SJSA1 (cell line): ENCODE results near the gene RBM15B. TPM values are rescaled to one million over a fixed set of nuclear protein-coding genes. Genes with fewer than 3 reads are reported as not detected.

Source experiments
- DNase-seq, 2 experiments: peaks; one replicate each; pipeline ENCODE4 v3.0.0-alpha.2; 2015 to 2020; ENCODE audit warnings: low spot score in 2 of 2, low read depth in 1 of 2
- H3K27ac ChIP-seq: fragments of 250-450 bp; sonication (Bioruptor Pico); 2 replicates; pipeline ENCODE4 v1.5.1; 2020; ENCODE audit warnings: mild to moderate bottlenecking, moderate library complexity
- H3K27me3 ChIP-seq: fragments of 250-450 bp; sonication (Bioruptor Pico); replicated peaks from 2 replicates; pipeline ENCODE4 v1.5.1; 2020; ENCODE audit warnings: mild to moderate bottlenecking, moderate library complexity
- H3K36me3 ChIP-seq: fragments of 250-450 bp; sonication (Bioruptor Pico); 2 replicates; pipeline ENCODE4 v1.5.1; 2020; ENCODE audit warnings: mild to moderate bottlenecking
- H3K4me1 ChIP-seq: fragments of 250-450 bp; sonication (Bioruptor Pico); replicated peaks from 2 replicates; pipeline ENCODE4 v1.6.1; 2021; ENCODE audit warnings: mild to moderate bottlenecking
- H3K4me3 ChIP-seq: fragments of 250-450 bp; sonication (Bioruptor Pico); 2 replicates; pipeline ENCODE4 v1.5.1; 2020; ENCODE audit warnings: mild to moderate bottlenecking
- H3K9me3 ChIP-seq: fragments of 250-450 bp; sonication (Bioruptor Pico); replicated peaks from 2 replicates; pipeline ENCODE4 v1.5.1; 2020; ENCODE audit warnings: mild to moderate bottlenecking
- total RNA-seq: library from RNA; depleted of rRNA; stranded (reverse); fragments of >200 nt; shearing (Covaris generic); gene quantifications from 2 replicates; pipeline ENCODE4 v1.2.3, GENCODE V29; 2014

Gene RBM15B
- total RNA-seq, 1 experiment from 2014 or later: 16.9 TPM

DNA sequence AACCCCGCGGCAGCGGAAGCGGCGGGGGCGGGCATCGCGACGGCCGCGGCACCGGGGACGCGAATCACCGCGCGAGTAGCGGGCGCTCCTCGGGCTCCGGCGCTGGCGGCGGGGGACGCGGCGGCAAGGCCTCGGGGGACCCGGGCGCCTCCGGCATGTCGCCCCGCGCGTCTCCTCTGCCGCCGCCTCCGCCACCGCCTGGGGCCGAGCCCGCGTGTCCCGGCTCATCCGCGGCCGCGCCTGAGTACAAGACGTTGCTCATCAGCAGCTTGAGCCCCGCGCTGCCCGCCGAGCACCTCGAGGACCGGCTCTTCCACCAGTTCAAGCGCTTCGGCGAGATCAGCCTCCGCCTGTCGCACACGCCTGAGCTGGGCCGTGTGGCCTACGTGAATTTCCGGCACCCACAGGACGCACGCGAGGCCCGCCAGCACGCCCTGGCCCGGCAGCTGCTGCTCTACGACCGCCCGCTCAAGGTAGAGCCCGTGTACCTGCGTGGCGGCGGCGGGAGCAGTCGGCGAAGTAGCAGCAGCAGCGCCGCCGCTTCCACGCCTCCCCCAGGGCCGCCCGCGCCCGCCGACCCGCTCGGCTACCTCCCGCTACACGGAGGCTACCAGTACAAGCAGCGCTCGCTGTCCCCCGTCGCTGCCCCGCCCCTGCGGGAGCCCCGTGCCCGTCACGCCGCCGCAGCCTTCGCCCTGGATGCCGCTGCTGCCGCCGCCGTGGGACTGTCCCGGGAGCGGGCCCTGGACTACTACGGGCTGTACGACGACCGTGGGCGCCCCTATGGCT is 675 bp downstream of the RBM15B start:
- peak overlapping the region; percentile 93 for H3K27ac ChIP-seq
- H3K36me3 ChIP-seq: peaks cover 96% of the 10 kb centered on the region
- peaks cover 23% of the 10 kb centered on the region for H3K4me1 ChIP-seq

DNA sequence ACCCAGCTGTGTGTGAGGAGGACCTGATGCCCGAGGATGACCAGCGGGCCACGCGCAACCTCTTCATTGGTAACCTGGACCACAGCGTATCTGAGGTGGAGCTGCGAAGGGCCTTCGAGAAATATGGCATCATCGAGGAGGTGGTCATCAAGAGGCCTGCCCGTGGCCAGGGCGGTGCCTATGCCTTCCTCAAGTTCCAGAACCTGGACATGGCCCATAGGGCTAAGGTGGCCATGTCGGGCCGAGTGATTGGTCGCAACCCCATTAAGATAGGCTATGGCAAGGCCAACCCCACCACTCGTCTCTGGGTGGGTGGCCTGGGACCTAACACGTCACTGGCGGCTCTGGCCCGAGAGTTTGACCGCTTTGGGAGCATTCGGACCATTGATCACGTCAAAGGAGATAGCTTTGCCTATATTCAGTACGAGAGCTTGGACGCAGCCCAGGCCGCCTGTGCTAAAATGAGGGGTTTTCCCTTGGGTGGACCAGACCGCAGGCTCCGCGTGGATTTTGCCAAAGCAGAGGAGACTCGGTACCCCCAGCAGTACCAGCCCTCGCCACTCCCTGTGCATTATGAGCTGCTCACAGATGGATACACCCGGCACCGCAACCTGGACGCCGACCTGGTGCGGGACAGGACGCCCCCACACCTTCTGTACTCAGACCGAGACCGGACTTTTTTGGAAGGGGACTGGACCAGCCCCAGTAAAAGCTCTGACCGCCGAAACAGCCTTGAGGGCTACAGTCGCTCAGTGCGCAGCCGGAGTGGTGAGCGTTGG is 1.5 kb downstream of the RBM15B start:
- H3K9me3 ChIP-seq: peaks cover 12% of the 10 kb centered on the region
- no peaks in the 10 kb centered on the region for H3K27me3 ChIP-seq
- peaks cover 23% of the 10 kb centered on the region for H3K4me1 ChIP-seq
- DNase-seq: peak in 1 of 2 experiments; percentile 38
- peaks cover 96% of the 10 kb centered on the region for H3K36me3 ChIP-seq
- peak overlapping the region; percentile 98 for H3K4me3 ChIP-seq
- H3K27ac ChIP-seq: no peak overlapping the region

More for the DNA sequence above, 675 bp downstream of the RBM15B start:
- H3K27me3 ChIP-seq: no peaks in the 10 kb centered on the region
- peaks cover 12% of the 10 kb centered on the region for H3K9me3 ChIP-seq
- DNase-seq: peak in 1 of 2 experiments; percentile 33
- H3K4me3 ChIP-seq: peak overlapping the region; percentile 98

DNA sequence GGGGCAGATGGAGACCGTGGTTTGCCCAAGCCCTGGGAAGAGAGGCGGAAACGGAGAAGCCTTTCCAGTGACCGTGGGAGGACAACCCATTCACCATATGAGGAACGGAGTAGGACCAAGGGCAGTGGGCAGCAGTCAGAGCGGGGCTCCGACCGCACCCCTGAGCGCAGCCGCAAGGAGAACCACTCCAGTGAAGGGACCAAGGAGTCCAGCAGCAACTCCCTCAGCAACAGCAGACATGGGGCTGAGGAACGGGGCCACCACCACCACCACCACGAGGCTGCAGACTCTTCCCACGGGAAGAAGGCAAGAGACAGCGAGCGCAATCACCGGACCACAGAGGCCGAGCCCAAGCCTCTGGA is 2.0 kb downstream of the RBM15B start:
- Histone ChIP-seq H3K4me3 (no peak overlapping the region), H3K9me3 (peaks cover 12% of the 10 kb centered on the region), H3K27me3 (no peaks in the 10 kb centered on the region), H3K27ac (no peak overlapping the region), H3K36me3 (peaks cover 93% of the 10 kb centered on the region), H3K4me1 (peaks cover 23% of the 10 kb centered on the region)
- DNase-seq: no peak

GRCh38 chr3:51393564-51393963 is 2.5 kb downstream of the RBM15B start:
- Histone ChIP-seq H3K27ac (no peak overlapping the region), H3K4me3 (no peak overlapping the region), H3K27me3 (no peaks in the 10 kb centered on the region), H3K36me3 (peaks cover 90% of the 10 kb centered on the region), H3K4me1 (peaks cover 23% of the 10 kb centered on the region), H3K9me3 (peaks cover 12% of the 10 kb centered on the region)
- peak in 1 of 2 experiments; percentile 28 for DNase-seq

DNA sequence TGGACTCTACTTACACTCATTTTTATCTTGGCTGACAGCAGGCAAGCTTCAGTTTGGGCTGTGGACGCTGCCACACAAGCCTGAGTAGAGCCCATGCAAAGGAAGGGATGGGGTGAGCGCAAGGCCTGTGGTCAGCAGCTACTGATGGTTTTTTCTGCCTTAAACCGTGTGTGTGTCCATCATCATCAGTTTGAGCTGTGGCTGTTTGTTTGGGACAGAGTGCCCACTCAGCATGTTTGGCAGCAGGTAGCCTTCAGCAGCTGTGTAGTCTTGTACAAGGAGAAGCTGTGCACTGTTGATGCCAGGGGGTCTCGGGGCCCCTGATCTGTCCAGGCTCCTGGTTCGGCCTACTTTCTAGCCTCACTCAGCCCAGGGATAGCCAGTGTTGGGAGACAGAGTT is 3.5 kb downstream of the RBM15B start:
- peaks cover 88% of the 10 kb centered on the region for H3K36me3 ChIP-seq

DNA sequence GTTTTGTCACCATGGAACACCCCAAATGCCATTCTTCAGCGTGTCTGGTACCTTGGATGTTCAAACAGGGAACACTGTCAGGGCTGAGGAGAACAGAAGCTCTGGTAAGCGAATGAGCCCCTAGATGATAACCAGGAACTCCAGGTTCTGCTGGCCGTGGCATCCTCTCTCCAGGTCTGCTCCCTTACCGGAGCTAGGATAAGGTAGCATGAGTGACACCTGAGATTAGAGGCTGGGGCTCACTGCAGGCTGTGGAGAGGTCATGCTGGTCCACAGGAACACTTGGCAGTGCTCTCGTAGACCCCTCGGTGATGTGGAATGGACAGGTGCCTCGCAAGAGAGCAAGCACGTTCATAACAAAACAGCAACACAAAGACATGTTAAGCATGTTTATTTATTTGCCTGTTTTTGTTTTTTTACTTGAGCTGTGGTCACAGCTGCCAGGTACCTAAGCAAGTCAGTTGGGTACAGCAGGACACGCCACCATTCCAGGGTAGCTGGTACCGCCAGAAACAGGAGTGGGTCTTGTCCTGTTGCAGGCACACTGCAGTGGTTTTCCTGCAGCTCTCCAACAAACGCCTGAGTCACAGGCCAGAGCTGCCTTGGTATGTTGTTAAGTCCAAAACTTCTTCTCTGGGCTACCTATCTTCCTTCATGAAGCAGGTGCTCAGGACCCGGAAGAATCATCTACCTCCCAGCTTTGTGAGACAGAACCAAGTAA is 4.6 kb downstream of the RBM15B start:
- H3K4me3 ChIP-seq: no peak overlapping the region
- H3K36me3 ChIP-seq: peaks cover 85% of the 10 kb centered on the region
- no peaks in the 10 kb centered on the region for H3K27me3 ChIP-seq
- H3K9me3 ChIP-seq: peaks cover 12% of the 10 kb centered on the region
- no peak for DNase-seq
- no peak overlapping the region for H3K27ac ChIP-seq
- H3K4me1 ChIP-seq: peaks cover 17% of the 10 kb centered on the region

More for the DNA sequence above, 3.5 kb downstream of the RBM15B start:
- H3K27me3 ChIP-seq: no peaks in the 10 kb centered on the region
- H3K4me3 ChIP-seq: no peak overlapping the region
- H3K27ac ChIP-seq: no peak overlapping the region
- H3K9me3 ChIP-seq: peaks cover 12% of the 10 kb centered on the region
- peaks cover 23% of the 10 kb centered on the region for H3K4me1 ChIP-seq
- DNase-seq: no peak

DNA sequence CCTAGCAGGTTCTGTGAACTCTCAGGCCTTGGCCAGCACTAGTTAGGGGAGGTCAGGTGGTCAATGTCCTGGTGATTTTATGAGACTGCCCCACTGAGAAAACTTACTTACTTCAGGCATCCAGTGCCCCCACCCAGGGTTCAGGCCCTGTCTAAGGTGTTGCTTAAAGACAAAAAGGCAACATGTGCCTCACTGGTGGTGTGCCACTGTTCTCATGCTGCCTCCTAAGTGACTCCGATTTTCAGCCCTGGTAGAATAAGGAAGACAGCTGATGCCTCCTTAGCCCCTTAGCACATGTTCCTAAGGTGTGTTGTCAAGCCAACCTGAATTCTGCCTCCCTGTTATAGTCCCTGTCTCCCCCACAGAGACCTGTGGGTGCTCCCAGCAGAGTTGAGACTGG is 5.3 kb downstream of the RBM15B start:
- Histone ChIP-seq H3K9me3 (peaks cover 11% of the 10 kb centered on the region), H3K4me1 (peaks cover 15% of the 10 kb centered on the region), H3K4me3 (no peak overlapping the region), H3K27me3 (no peaks in the 10 kb centered on the region), H3K36me3 (peaks cover 80% of the 10 kb centered on the region), H3K27ac (no peak overlapping the region)
- no peak for DNase-seq

GRCh38 chr3:51397392-51397791 is 6.3 kb downstream of the RBM15B start:
- DNase-seq: no peak
- H3K36me3 ChIP-seq: peaks cover 70% of the 10 kb centered on the region

DNA sequence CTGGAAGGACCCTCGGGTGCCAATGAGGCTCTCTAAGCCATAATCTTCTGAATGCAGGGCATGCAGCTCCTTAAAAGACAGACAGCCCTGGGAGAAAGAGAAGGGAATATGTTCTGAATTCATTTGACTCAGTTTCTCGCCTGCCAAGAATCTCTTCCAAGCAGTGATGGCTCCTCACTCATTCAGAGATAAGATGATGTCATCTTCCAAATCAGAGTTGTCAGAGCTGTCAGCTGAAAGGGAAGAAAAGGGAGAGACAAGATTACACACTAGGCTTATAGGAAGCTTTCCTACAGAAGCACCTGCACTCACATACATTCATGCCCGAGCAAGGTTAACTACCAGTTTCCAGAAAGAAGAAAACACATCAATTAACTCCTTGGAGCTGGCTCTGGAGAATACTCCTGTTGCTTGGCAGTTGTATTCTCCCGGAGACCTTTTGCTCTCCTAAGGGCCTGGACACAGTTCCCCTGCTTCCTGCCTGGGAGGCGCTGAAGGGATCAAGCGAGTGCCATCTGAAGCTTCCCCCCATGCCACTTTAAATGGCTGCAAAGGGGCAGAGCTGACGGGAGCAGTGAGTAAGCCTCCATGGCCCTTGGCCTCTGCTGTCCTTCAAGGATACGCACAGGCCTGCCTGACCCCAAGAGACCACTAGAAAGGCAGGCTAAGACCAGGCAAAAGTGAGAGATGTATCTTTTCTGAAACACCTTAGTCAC is 7.7 kb downstream of the RBM15B start:
- no peaks in the 10 kb centered on the region for H3K27me3 ChIP-seq
- peaks cover 3% of the 10 kb centered on the region; the same call in 1 of the 2 replicates for H3K4me1 ChIP-seq
- H3K9me3 ChIP-seq: no peaks in the 10 kb centered on the region
- H3K36me3 ChIP-seq: peaks cover 66% of the 10 kb centered on the region
- H3K27ac ChIP-seq: no peak overlapping the region
- no peak overlapping the region for H3K4me3 ChIP-seq
- no peak for DNase-seq

More at GRCh38 chr3:51397392-51397791, 6.3 kb downstream of the RBM15B start:
- no peak overlapping the region for H3K27ac ChIP-seq
- H3K9me3 ChIP-seq: peaks cover under 1% of the 10 kb centered on the region; the same call in 1 of the 2 replicates
- H3K4me3 ChIP-seq: no peak overlapping the region
- H3K27me3 ChIP-seq: no peaks in the 10 kb centered on the region
- H3K4me1 ChIP-seq: peaks cover 6% of the 10 kb centered on the region

DNA sequence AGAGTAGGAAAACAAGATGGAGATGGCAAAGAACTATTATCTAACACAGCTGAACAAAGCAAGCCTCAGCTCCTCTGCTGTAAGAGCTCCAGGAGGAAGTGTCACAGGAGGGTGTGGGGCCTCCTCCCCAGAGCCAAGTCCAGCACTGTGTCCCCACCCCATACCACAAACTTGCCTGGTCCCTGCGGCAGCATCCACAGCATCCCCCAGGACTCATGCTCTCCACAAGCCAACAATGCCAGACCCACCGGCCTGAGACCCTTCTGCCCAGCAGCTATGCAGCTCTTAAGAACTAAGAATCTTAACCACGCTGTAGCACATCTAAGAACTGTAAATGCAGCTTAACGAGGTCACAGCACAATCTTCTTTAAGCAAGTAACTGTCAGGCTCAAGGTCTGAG is 9.1 kb downstream of the RBM15B start:
- DNase-seq: no peak
- H3K36me3 ChIP-seq: peaks cover 52% of the 10 kb centered on the region
- no peaks in the 10 kb centered on the region for H3K4me1 ChIP-seq
- no peaks in the 10 kb centered on the region for H3K9me3 ChIP-seq
- H3K27ac ChIP-seq: no peak overlapping the region
- no peak overlapping the region for H3K4me3 ChIP-seq
- H3K27me3 ChIP-seq: no peaks in the 10 kb centered on the region

DNA sequence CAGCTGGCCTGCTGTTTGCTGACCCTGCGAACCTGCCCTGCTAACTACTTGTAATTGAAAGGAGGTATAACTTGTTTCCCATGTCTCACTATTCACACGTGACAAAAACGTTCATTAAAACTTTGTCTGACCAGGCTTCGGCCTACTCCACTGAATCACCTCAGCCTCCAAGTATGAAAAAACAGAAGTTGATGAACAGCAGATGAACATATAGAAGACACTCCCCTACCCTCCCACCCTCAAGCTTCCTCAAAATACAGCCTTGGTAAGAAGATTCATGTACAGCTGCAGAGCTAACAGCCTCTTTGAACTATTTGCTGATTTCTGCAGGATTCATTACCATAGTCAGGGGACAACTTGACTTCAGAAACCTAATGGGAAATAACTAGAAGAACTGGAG is 10.7 kb downstream of the RBM15B start:
- H3K27ac ChIP-seq: no peak overlapping the region
- no peaks in the 10 kb centered on the region for H3K27me3 ChIP-seq

GRCh38 chr3:51403675-51404074 is 12.6 kb downstream of the RBM15B start:
- Histone ChIP-seq H3K27ac (no peak overlapping the region), H3K36me3 (peaks cover 25% of the 10 kb centered on the region), H3K9me3 (no peaks in the 10 kb centered on the region), H3K4me3 (no peak overlapping the region), H3K27me3 (no peaks in the 10 kb centered on the region), H3K4me1 (no peaks in the 10 kb centered on the region)
- no peak for DNase-seq

More for the DNA sequence above, 10.7 kb downstream of the RBM15B start:
- H3K36me3 ChIP-seq: peaks cover 36% of the 10 kb centered on the region
- H3K4me1 ChIP-seq: no peaks in the 10 kb centered on the region
- H3K4me3 ChIP-seq: no peak overlapping the region
- no peak for DNase-seq
- H3K9me3 ChIP-seq: no peaks in the 10 kb centered on the region

- no peak overlapping the region for H3K27ac ChIP-seq
- no peaks in the 10 kb centered on the region for H3K27me3 ChIP-seq
- H3K4me1 ChIP-seq: no peaks in the 10 kb centered on the region
- no peak overlapping the region for H3K4me3 ChIP-seq
- DNase-seq: no peak
- peaks cover 23% of the 10 kb centered on the region for H3K36me3 ChIP-seq
- H3K9me3 ChIP-seq: no peaks in the 10 kb centered on the region
Measured at GRCh38 chr3:51408021-51408420, 16.9 kb downstream of the RBM15B start.
